ENCODE measurements around the gene SLC66A1. TPM values are rescaled to one million over a fixed set of nuclear protein-coding genes. Genes with fewer than 3 reads are reported as not detected.

Gene SLC66A1
- total RNA-seq, 4 donors from 2014 or later: 10.0 to 16.5 (median 11.3) TPM

DNA sequence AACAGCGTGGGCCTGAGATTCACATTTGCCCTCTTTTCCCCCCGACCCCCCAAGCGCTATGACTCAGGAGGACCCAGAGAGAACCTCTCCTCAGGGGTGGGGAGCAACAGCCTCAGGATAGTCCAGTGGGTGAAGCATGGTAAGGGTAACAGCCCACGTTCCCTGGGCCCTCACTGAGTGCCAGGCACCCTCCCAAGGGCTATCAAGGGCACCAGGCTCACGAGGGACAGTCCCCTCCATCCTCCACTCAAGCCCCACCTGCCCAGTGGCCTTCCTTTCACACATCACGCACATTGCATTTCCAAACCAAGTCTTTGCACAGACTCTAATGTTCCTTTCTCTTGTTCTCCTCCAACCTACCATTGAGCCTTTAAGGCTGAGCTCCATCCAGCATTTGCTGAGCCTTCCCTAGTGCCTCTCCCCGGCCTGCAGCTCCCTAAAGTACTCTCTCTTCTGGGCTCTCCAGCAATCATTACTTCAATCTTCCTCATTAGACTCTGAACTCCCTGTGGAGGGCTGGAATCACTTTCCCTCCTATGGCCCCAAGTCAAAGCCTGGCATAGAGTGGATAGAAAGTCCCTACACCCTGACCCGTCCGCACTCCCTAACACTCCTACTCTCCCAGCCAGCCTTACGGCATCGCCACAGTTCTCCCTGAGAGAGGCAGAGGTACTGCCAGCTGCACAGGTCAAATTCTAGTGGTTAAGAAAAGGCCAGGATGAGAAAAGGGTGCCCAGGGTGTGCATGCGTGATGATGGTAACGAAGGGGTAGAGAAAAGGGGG, 1.2 kb upstream of the SLC66A1 start:
- intact Hi-C loops (cut with DNase I): no loop called here
- Histone ChIP-seq H3K4me3 (peak overlapping the region; percentile 71 to 91 (median 80)), H3K9me3 (no peaks in the 10 kb centered on the region), H3K4me1 (peaks cover 17 to 58% (median 52%) of the 10 kb centered on the region in 4 donors), H3K36me3 (peaks cover 5 to 28% (median 27%) of the 10 kb centered on the region in 4 donors), H3K27ac (replicated peaks in 1 of 4) (peak overlapping the region; percentile 77 to 93 (median 86)), H3K27me3 (no peaks in the 10 kb centered on the region)
- no peak for TF ChIP-seq POLR2AphosphoS5 (IDR thresholded peaks at IDR 0.05)
- TF ChIP-seq, protein P1, sequence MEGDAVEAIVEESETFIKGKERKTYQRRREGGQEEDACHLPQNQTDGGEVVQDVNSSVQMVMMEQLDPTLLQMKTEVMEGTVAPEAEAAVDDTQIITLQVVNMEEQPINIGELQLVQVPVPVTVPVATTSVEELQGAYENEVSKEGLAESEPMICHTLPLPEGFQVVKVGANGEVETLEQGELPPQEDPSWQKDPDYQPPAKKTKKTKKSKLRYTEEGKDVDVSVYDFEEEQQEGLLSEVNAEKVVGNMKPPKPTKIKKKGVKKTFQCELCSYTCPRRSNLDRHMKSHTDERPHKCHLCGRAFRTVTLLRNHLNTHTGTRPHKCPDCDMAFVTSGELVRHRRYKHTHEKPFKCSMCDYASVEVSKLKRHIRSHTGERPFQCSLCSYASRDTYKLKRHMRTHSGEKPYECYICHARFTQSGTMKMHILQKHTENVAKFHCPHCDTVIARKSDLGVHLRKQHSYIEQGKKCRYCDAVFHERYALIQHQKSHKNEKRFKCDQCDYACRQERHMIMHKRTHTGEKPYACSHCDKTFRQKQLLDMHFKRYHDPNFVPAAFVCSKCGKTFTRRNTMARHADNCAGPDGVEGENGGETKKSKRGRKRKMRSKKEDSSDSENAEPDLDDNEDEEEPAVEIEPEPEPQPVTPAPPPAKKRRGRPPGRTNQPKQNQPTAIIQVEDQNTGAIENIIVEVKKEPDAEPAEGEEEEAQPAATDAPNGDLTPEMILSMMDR (IDR thresholded peaks at IDR 0.05): no peak
- no peak for TF ChIP-seq POLR2A (IDR thresholded peaks at IDR 0.05; ENCODE audit: low read depth)
- TF ChIP-seq EP300 (IDR thresholded peaks at IDR 0.05): no peak
- WGBS: 51% methylated on average over 13 of the region's 13 CpGs
- no peak for DNase-seq (ENCODE audit: extremely low spot score)

DNA sequence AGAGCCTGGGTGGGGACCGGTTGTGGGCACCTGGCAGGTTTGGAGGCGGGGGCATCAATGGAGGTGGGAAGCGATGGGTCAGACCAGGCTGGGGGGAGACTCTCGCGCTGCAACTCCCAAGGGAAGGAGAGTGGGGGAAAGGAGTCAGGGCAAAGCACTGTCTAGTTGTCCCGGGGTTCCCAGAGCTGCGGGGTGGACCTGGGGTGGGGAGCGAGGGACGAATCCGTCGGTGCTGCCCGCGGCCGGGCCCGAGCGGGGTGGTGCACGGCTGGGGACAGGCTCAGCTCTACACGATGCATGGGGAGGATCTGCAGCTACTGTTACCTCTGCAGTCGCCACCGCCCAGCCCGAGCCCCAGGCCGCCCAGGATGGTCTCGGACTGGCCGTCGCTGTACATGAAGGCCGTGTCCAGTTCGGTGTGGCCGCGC, 609 bp upstream of the SLC66A1 start:
- Histone ChIP-seq H3K4me3 (peak overlapping the region; percentile 71 to 91 (median 80)), H3K27ac (replicated peaks in 1 of 4) (peak overlapping the region; percentile 77 to 93 (median 86)), H3K9me3 (no peaks in the 10 kb centered on the region), H3K4me1 (peaks cover 17 to 61% (median 56%) of the 10 kb centered on the region in 4 donors), H3K27me3 (no peaks in the 10 kb centered on the region), H3K36me3 (peaks cover 5 to 22% (median 21%) of the 10 kb centered on the region in 4 donors)
- TF ChIP-seq POLR2AphosphoS5 (IDR thresholded peaks at IDR 0.05) (no peak), POLR2A (IDR thresholded peaks at IDR 0.05; ENCODE audit: low read depth) (no peak)
- intact Hi-C loops (cut with DNase I): no loop called here
- 1% methylated on average over 14 of the region's 29 CpGs for WGBS
- no peak for DNase-seq (ENCODE audit: extremely low spot score)

DNA sequence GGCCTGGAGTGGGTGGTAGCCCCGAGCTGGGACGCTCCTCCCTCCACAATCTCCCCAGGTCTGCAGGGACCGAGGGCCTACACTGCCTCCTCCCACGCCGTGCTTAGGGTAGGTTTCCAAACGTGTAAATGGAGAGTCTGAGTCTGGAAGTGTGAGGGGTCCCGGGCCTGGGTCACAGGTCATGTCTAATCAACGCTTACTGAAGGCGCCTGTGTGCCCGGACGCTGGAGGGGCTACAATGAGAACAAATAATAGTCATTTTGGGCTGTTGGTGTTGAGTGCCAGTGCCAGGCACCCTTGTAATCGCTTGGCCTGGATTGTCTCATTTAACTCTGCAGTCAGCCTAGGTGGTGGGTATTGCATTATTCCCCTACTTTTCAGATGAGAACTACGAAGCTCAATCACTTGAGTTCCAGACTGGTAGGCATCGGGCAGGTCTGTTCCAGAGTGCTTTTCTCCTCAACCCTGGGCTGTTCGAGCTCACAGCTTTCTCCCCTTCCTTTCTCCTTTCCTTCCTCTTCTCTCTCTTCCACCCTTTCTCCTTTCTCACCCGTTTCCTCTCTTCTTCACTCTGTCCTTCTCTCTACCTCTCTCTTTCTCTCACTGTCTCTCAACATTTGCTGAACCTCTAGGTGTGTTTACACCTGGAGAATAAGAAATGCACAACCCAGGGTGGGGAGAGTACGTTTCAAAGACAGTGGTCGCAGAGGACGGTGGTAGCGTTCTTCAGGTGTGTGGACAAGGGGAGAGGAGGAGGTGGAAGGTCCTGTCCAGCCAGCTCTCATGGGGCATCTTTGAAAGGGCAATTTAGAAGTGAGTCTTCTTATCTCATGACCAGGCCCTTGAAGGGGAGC, 883 bp downstream of the SLC66A1 start:
- Histone ChIP-seq H3K36me3 (peaks cover 2 to 15% (median 10%) of the 10 kb centered on the region in 4 donors), H3K4me1 (peaks cover 17 to 71% (median 57%) of the 10 kb centered on the region in 4 donors), H3K4me3 (peak overlapping the region; percentile 71 to 91 (median 80)), H3K9me3 (no peaks in the 10 kb centered on the region), H3K27me3 (no peaks in the 10 kb centered on the region), H3K27ac (replicated peaks in 1 of 4) (peak overlapping the region; percentile 84 to 93 (median 89))
- intact Hi-C loops (cut with DNase I): no loop called here
- DNase-seq (ENCODE audit: extremely low spot score): no peak
- TF ChIP-seq POLR2A (IDR thresholded peaks at IDR 0.05; ENCODE audit: low read depth): no peak
- TF ChIP-seq POLR2AphosphoS5 (IDR thresholded peaks at IDR 0.05): no peak
- no peak for TF ChIP-seq EP300 (IDR thresholded peaks at IDR 0.05)
- TF ChIP-seq, protein P1 (IDR thresholded peaks at IDR 0.05): no peak
- WGBS: 54% methylated on average over 15 of the region's 20 CpGs

DNA sequence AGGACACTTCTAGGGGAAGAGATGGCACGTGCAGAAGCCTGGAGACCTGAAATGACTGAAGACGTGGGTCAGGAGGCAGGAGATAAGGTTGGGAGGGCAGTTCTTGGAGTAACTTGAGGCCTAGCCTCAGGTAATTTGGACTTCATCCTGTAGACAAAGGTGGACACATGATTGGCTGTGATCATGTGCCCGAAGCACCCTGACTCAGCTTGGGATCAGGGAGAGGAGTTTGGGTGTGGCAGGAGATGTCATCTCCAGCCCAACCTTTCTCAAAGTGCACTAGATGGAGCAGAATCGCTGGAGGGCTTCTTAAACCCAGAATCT, 1.5 kb downstream of the SLC66A1 start:
- no peaks in the 10 kb centered on the region for H3K27me3 ChIP-seq
- peaks cover 17 to 72% (median 57%) of the 10 kb centered on the region in 4 donors for H3K4me1 ChIP-seq
- no peak overlapping the region for H3K4me3 ChIP-seq
- WGBS: 98% methylated on average over 4 of the region's 4 CpGs
- no peak for DNase-seq (ENCODE audit: extremely low spot score)
- H3K9me3 ChIP-seq: no peaks in the 10 kb centered on the region
- no peak overlapping the region for H3K27ac ChIP-seq (replicated peaks in 1 of 4)
- TF ChIP-seq, protein P1 (IDR thresholded peaks at IDR 0.05): no peak
- no peak for TF ChIP-seq EP300 (IDR thresholded peaks at IDR 0.05)
- no peak for TF ChIP-seq POLR2A (IDR thresholded peaks at IDR 0.05; ENCODE audit: low read depth)
- no peak for TF ChIP-seq POLR2AphosphoS5 (IDR thresholded peaks at IDR 0.05)
- peaks cover 0 to 16% (median 10%) of the 10 kb centered on the region in 4 donors for H3K36me3 ChIP-seq
- intact Hi-C loops (cut with DNase I): no loop called here
